Measurements from ENCODE around the gene TRABD2B. TPM values are rescaled to one million over a fixed set of nuclear protein-coding genes. Genes with fewer than 3 reads are reported as not detected.

Gene TRABD2B
- total and polyA plus RNA-seq, 2 of the 4 experiments (the other 2 are of a cell fraction): not detected

DNA sequence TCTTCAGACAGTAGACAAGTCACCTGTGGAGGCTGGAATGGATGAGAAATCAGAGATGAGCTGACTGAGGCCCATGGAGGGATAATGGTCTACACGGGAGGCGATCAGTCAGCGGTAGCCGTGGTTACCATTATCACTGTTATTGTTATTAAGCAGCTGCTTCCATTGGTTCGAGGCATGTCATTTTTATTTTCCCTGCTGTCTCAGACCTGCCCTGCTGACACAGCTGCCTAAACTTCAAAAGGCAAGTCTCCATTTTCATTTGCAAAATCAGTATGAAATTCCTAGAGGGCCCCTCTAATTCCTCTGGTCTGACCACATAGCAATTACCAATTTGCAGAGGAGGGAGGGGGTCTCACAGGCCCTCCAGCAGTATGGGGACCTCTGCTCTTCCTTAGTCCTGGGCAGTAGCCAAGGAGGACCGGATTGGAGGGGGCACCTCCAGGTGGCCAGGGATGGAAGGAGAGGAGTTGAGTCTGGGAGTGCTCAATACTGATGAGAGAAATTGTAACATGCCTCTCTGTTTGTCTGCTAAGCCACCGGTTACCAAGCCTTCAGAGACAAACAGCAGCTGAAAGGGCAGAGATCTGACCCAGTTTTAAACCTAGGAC lies 184.2 kb downstream of the TRABD2B start:
- no peak overlapping the region for H2BK120ac ChIP-seq (ENCODE audit: low read depth, low read length)
- no peak overlapping the region for H2AK9ac ChIP-seq (replicated peaks; ENCODE audit: low read depth, low read length, poor library complexity)
- no peak overlapping the region for H3K9ac ChIP-seq (ENCODE audit: low read depth, low read length)
- H2AFZ ChIP-seq (replicated peaks; ENCODE audit: low read length, poor library complexity): no peak overlapping the region
- H3K36me3 ChIP-seq (ENCODE audit: control insufficient read depth, insufficient read depth, low read length): no peaks in the 10 kb centered on the region
- H3K23ac ChIP-seq (ENCODE audit: low read depth, low read length): no peak overlapping the region
- H3K27ac ChIP-seq (ENCODE audit: insufficient read depth, low read length): no peak overlapping the region
- 70% methylated on average over 2 of the region's 7 CpGs; no CpG with 5 or more reads in 1 of the 2 experiments for WGBS, 2 experiments (ENCODE audit: extremely low coverage in 2 of 2, insufficient read length in 1 of 2)
- no peak overlapping the region for H3K4ac ChIP-seq (ENCODE audit: low read depth, low read length)
- no peak overlapping the region for H3K18ac ChIP-seq (ENCODE audit: low read depth, low read length)
- H3K56ac ChIP-seq (ENCODE audit: extremely low read depth, insufficient read depth, low read length): no peak overlapping the region
- H2BK20ac ChIP-seq (ENCODE audit: low read depth, low read length): no peak overlapping the region
- H3K14ac ChIP-seq (replicated peaks; ENCODE audit: low read depth, low read length): no peak overlapping the region
- H4K20me1 ChIP-seq (ENCODE audit: insufficient read depth, low read length): no peaks in the 10 kb centered on the region
- no peaks in the 10 kb centered on the region for H3K9me1 ChIP-seq (ENCODE audit: insufficient read depth, low read length)
- POLR2A ChIA-PET (ENCODE audit: unreplicated experiment): no interaction called here
- CTCF ChIA-PET: no interaction called here
- no peak overlapping the region for H3K4me3 ChIP-seq (ENCODE audit: insufficient read depth, low read depth, low read length)
- TF ChIP-seq, protein P1, sequence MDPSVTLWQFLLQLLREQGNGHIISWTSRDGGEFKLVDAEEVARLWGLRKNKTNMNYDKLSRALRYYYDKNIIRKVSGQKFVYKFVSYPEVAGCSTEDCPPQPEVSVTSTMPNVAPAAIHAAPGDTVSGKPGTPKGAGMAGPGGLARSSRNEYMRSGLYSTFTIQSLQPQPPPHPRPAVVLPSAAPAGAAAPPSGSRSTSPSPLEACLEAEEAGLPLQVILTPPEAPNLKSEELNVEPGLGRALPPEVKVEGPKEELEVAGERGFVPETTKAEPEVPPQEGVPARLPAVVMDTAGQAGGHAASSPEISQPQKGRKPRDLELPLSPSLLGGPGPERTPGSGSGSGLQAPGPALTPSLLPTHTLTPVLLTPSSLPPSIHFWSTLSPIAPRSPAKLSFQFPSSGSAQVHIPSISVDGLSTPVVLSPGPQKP (IDR thresholded peaks at IDR 0.05; ENCODE audit: borderline replicate concordance, low read depth, low read length): no peak
- TF ChIP-seq CEBPB (IDR thresholded peaks at IDR 0.05; ENCODE audit: low read depth, low read length) (no peak), RCOR1 (IDR thresholded peaks at IDR 0.05; ENCODE audit: insufficient replicate concordance, low read length) (no peak), CHD1 (IDR thresholded peaks at IDR 0.05; ENCODE audit: low read depth, low read length) (no peak), MXI1 (IDR thresholded peaks at IDR 0.05; ENCODE audit: borderline replicate concordance, low read depth, low read length) (no peak), MAFK (IDR thresholded peaks at IDR 0.05; ENCODE audit: low read depth, low read length) (no peak), BHLHE40 (IDR thresholded peaks at IDR 0.05; ENCODE audit: low read depth, low read length) (no peak), POLR2A (IDR thresholded peaks at IDR 0.05; ENCODE audit: low read depth, low read length) (no peak), NFE2L2 (IDR thresholded peaks at IDR 0.05; ENCODE audit: low read depth, low read length) (no peak), RFX5 (IDR thresholded peaks at IDR 0.05; ENCODE audit: low read depth, low read length) (no peak)
- TF ChIP-seq, protein P2, sequence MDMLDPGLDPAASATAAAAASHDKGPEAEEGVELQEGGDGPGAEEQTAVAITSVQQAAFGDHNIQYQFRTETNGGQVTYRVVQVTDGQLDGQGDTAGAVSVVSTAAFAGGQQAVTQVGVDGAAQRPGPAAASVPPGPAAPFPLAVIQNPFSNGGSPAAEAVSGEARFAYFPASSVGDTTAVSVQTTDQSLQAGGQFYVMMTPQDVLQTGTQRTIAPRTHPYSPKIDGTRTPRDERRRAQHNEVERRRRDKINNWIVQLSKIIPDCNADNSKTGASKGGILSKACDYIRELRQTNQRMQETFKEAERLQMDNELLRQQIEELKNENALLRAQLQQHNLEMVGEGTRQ (IDR thresholded peaks at IDR 0.05; ENCODE audit: low read depth, low read length): no peak
- TF ChIP-seq, protein P3, sequence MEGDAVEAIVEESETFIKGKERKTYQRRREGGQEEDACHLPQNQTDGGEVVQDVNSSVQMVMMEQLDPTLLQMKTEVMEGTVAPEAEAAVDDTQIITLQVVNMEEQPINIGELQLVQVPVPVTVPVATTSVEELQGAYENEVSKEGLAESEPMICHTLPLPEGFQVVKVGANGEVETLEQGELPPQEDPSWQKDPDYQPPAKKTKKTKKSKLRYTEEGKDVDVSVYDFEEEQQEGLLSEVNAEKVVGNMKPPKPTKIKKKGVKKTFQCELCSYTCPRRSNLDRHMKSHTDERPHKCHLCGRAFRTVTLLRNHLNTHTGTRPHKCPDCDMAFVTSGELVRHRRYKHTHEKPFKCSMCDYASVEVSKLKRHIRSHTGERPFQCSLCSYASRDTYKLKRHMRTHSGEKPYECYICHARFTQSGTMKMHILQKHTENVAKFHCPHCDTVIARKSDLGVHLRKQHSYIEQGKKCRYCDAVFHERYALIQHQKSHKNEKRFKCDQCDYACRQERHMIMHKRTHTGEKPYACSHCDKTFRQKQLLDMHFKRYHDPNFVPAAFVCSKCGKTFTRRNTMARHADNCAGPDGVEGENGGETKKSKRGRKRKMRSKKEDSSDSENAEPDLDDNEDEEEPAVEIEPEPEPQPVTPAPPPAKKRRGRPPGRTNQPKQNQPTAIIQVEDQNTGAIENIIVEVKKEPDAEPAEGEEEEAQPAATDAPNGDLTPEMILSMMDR (conservative IDR thresholded peaks at IDR 0.05; ENCODE audit: low read depth, low read length): no peak
- dilution Hi-C loops (cut with HindIII; ENCODE audit: low sequenced_read_pairs, unreplicated experiment) (no loop called here), intact Hi-C loops (cut with micrococcal nuclease) (no loop called here), in situ Hi-C loops (cut with MboI; ENCODE audit: low sequenced_read_pairs) (no loop called here)
- H3K79me1 ChIP-seq (ENCODE audit: low read depth in 1 of 2, low read length in 2 of 2): no peaks in the 10 kb centered on the region
- ATAC-seq (ENCODE audit: low read depth): no peak
- H4K8ac ChIP-seq (ENCODE audit: low read depth in 2 of 2, low read length in 2 of 2): no peak overlapping the region
- no peak overlapping the region for H3K4me2 ChIP-seq (ENCODE audit: low read depth, low read length)
- no peak overlapping the region for H2AK5ac ChIP-seq (ENCODE audit: low read depth, low read length)
- H3K4me1 ChIP-seq (ENCODE audit: control insufficient read depth, insufficient read depth, low read length): no peaks in the 10 kb centered on the region
- no peaks in the 10 kb centered on the region; the same call in 1 of the 2 replicates for H3K27me3 ChIP-seq (ENCODE audit: control insufficient read depth, insufficient read depth, low read length)
- H3K9me3 ChIP-seq (ENCODE audit: control insufficient read depth, insufficient read depth, low read length): no peaks in the 10 kb centered on the region
- no peak overlapping the region for H2BK15ac ChIP-seq (ENCODE audit: low read depth, low read length)
- no peak overlapping the region for H2BK5ac ChIP-seq (ENCODE audit: low read depth, low read length, poor library complexity, severe bottlenecking)
- no TSS peak for BruUV-seq (replicated peaks)
- no peak overlapping the region for H4K5ac ChIP-seq (ENCODE audit: low read depth, low read length)
- H4K91ac ChIP-seq (ENCODE audit: insufficient read depth, low read depth, low read length): no peak overlapping the region
- DNase-seq: no peak
